Sciatic nerve (tissue), 2 donors: ENCODE data around the gene KIAA0825. TPM values are rescaled to one million over a fixed set of nuclear protein-coding genes. Genes with fewer than 3 reads are reported as not detected.
A peak's percentile ranks its signal among the peaks of the same experiment; 100 is the strongest.
"Not testable (repeated sequence)": the region's sequence is repeated elsewhere in the genome, so short reads cannot be mapped to it uniquely, and the experiment has no call there.

ENCODE experiments used
- ATAC-seq: fragments of 200-7000 bp; cut with Tn5 transposase; one replicate; pipeline ENCODE4 v1.9.1; 2020; ENCODE audit warnings: mild to moderate bottlenecking, moderate library complexity
- DNase-seq: peaks from one replicate; pipeline ENCODE4 v3.0.0-alpha.2; 2020; ENCODE audit warnings: low spot score
- intact Hi-C: fragments of 100-400 bp; cut with DNase I; formaldehyde crosslinking; loops from one replicate; pipeline ENCODE4 v1.14.2; 2022
- total RNA-seq: library from RNA; stranded (reverse); fragmentation: NEBNext Ultra II Directional; extraction: Animal tissue kit (Norgen Biotek cat#: 25700); gene quantifications from one replicate; pipeline ENCODE4 v1.2.1, GENCODE V29; 2021
- donor health status: DM: no; HTN: no; CAD: no.
- donor health status: DM: no; HTN: no; CAD: no.

The KIAA0825 gene
- total RNA-seq, 1 donor from 2014 or later, result 5.6 TPM

GRCh38 chr5:94577466-94578245 is 40.7 kb downstream of the KIAA0825 start:
- DNase-seq, result no peak
- ATAC-seq, result no peak
- intact Hi-C loops, result no loop called here

GRCh38 chr5:94575196-94575595 is 43.2 kb downstream of the KIAA0825 start:
- no peak for ATAC-seq
- intact Hi-C loops, result no loop called here
- DNase-seq, result no peak

- ATAC-seq, intact Hi-C loops, DNase-seq: not testable (repeated sequence)
Observed at GRCh38 chr5:94573349-94573748, 45.1 kb downstream of the KIAA0825 start.

- intact Hi-C loops, result no loop called here
- DNase-seq, result no peak
- ATAC-seq, result no peak
Observed at GRCh38 chr5:94571415-94571814, 47.0 kb downstream of the KIAA0825 start.

- DNase-seq, result no peak
- intact Hi-C loops, result no loop called here
- ATAC-seq, result no peak
Observed at GRCh38 chr5:94564812-94565211, 53.6 kb downstream of the KIAA0825 start.

- intact Hi-C loops, result no loop called here
- DNase-seq (no peak), ATAC-seq (no peak)
Observed at GRCh38 chr5:94562327-94562971, 56.0 kb downstream of the KIAA0825 start.

- intact Hi-C loops, result no loop called here
- DNase-seq (no peak), ATAC-seq (no peak)
Observed at GRCh38 chr5:94558028-94558427, 60.4 kb downstream of the KIAA0825 start.

- ATAC-seq (no peak), DNase-seq (no peak)
- intact Hi-C loops, result no loop called here
Observed at GRCh38 chr5:94551858-94552257, 66.5 kb downstream of the KIAA0825 start.

- no peak for DNase-seq
- ATAC-seq, result peak; percentile 63
- intact Hi-C loops, result no loop called here
Observed at GRCh38 chr5:94545870-94546625, 72.4 kb downstream of the KIAA0825 start.

GRCh38 chr5:94544875-94545547 is 73.4 kb downstream of the KIAA0825 start:
- DNase-seq, result no peak
- ATAC-seq, result no peak
- intact Hi-C loops, result no loop called here

GRCh38 chr5:94544031-94544650 is 74.3 kb downstream of the KIAA0825 start:
- intact Hi-C loops, result no loop called here
- ATAC-seq (peak; percentile 53), DNase-seq (no peak)

- intact Hi-C loops, result no loop called here
- DNase-seq, result no peak
- no peak for ATAC-seq
Observed at GRCh38 chr5:94540856-94541494, 77.4 kb downstream of the KIAA0825 start.

GRCh38 chr5:94538260-94538659 is 80.1 kb downstream of the KIAA0825 start:
- ATAC-seq (no peak), DNase-seq (no peak)
- intact Hi-C loops, result no loop called here

GRCh38 chr5:94526706-94527105 is 91.7 kb downstream of the KIAA0825 start:
- intact Hi-C loops, result no loop called here
- ATAC-seq (no peak), DNase-seq (no peak)

- DNase-seq (no peak), ATAC-seq (no peak)
- intact Hi-C loops, result no loop called here
Observed at GRCh38 chr5:94524841-94525697, 93.3 kb downstream of the KIAA0825 start.

- no peak for ATAC-seq
Observed at GRCh38 chr5:94523018-94523417, 95.4 kb downstream of the KIAA0825 start.

GRCh38 chr5:94522117-94522516 is 96.3 kb downstream of the KIAA0825 start:
- ATAC-seq (no peak), DNase-seq (no peak)
- intact Hi-C loops, result no loop called here

More at GRCh38 chr5:94523018-94523417, 95.4 kb downstream of the KIAA0825 start:
- intact Hi-C loops, result no loop called here
- no peak for DNase-seq
